T-cell (primary cell): ENCODE measurements around the gene ZFP57. TPM values are rescaled to one million over a fixed set of nuclear protein-coding genes. Genes with fewer than 3 reads are reported as not detected.
A peak's percentile ranks its signal among the peaks of the same experiment; 100 is the strongest.

ENCODE experiments used
- ATAC-seq, 4 experiments: fragments of 200-7000 bp in 3 of 4; fragments of 150-1000 bp in 1 of 4; cut with Tn5 transposase; replicated peaks in 1 of 4; 1 replicate in 3 of 4; 2 replicates in 1 of 4; pipeline ENCODE4 v1.10.0; 2021; ENCODE audit warnings: moderate library complexity in 3 of 4, mild to moderate bottlenecking in 2 of 4, moderate number of reproducible peaks in 1 of 4
- CTCF ChIA-PET, 2 donors: fragments of 300-600 bp; sonication (Branson Sonifier 250); formaldehyde crosslinking; loops; one replicate each; lab custom pipeline; 2022; ENCODE audit warnings: antibody characterized with exemption in 2 of 2; lab: Charles Lee
- POLR2A ChIA-PET, 2 donors: fragments of 300-600 bp; sonication (Branson Sonifier 250); formaldehyde crosslinking; loops; one replicate each; lab custom pipeline; 2022; ENCODE audit warnings: antibody characterized with exemption in 2 of 2; lab: Charles Lee
- DNase-seq, 35 experiments: peaks; one replicate each; pipeline versions ENCODE4 v3.0.0 to v3.0.0-alpha.2; 2013 to 2023
- H3K27ac ChIP-seq: one replicate; pipeline ENCODE4 v1.5.1; 2013; ENCODE audit warnings: low read length
- H3K27me3 ChIP-seq, 2 experiments: replicated peaks in 1 of 2; 1 replicate in 1 of 2; 2 replicates in 1 of 2; pipeline versions ENCODE4 v1.6.1 to v1.7.0; 2013; ENCODE audit warnings: low read length in 1 of 2, mixed read lengths in 1 of 2; ENCODE audit not compliant: control insufficient read depth in 2 of 2, insufficient read depth in 2 of 2; ENCODE audit errors: extremely low read depth in 1 of 2
- H3K36me3 ChIP-seq, 2 donors: 1 replicate in 1 of 2; 2 replicates in 1 of 2; pipeline versions ENCODE4 v1.6.1 to v1.7.0; 2013; ENCODE audit warnings: low read length in 1 of 2; ENCODE audit not compliant: control insufficient read depth in 2 of 2, insufficient read depth in 1 of 2; ENCODE audit errors: extremely low read depth in 1 of 2
- H3K4me1 ChIP-seq, 2 experiments: 1 replicate in 1 of 2; 2 replicates in 1 of 2; pipeline versions ENCODE4 v1.6.1 to v1.7.0; 2013; ENCODE audit warnings: low read length in 2 of 2, mixed read lengths in 1 of 2; ENCODE audit not compliant: insufficient read depth in 2 of 2, control insufficient read depth in 1 of 2; ENCODE audit errors: extremely low read depth in 1 of 2
- H3K4me3 ChIP-seq, 2 donors: 1 replicate in 1 of 2; 2 replicates in 1 of 2; pipeline versions ENCODE4 v1.5.1 to v1.7.0; 2013; ENCODE audit warnings: mild to moderate bottlenecking in 2 of 2, low read length in 1 of 2, moderate library complexity in 1 of 2; ENCODE audit not compliant: control insufficient read depth in 1 of 2; ENCODE audit errors: extremely low read depth in 1 of 2
- H3K9me3 ChIP-seq: 2 replicates; pipeline ENCODE4 v1.7.0; 2013
- H3K27ac Mint-ChIP-seq, 2 donors: one replicate each; pipeline ENCODE4 v1.8.0; 2020 to 2021; ENCODE audit warnings: mild to moderate bottlenecking in 2 of 2, mixed read lengths in 2 of 2
- H3K27me3 Mint-ChIP-seq, 2 donors: one replicate each; pipeline ENCODE4 v1.8.0; 2021 to 2022; ENCODE audit warnings: mixed read lengths in 2 of 2
- H3K36me3 Mint-ChIP-seq: one replicate; pipeline ENCODE4 v1.8.0; 2021; ENCODE audit warnings: mixed read lengths
- H3K4me1 Mint-ChIP-seq, 3 donors: one replicate each; pipeline ENCODE4 v1.8.0; 2020 to 2022; ENCODE audit warnings: mixed read lengths in 3 of 3, mild to moderate bottlenecking in 1 of 3
- H3K4me3 Mint-ChIP-seq, 3 donors: one replicate each; pipeline ENCODE4 v1.8.0; 2020 to 2022; ENCODE audit warnings: mild to moderate bottlenecking in 3 of 3, mixed read lengths in 3 of 3, moderate library complexity in 3 of 3
- H3K9me3 Mint-ChIP-seq, 3 donors: one replicate each; pipeline ENCODE4 v1.8.0; 2020 to 2022; ENCODE audit warnings: mixed read lengths in 3 of 3
- WGBS: methylation state at CpG from one replicate; pipeline ENCODE4 v1.1.5; 2013; ENCODE audit warnings: missing lambda C conversion rate; ENCODE audit not compliant: insufficient coverage; 5-methylcytosine and 5-hydroxymethylcytosine counted together
- total RNA-seq, 35 experiments: library from RNA in 6 of 35; stranded (reverse) in 6 of 35; fragments of 120-200 nt in 1 of 35; gene quantifications; one replicate each; pipeline versions ENCODE4 v1.2.1 to v1.2.4 and lab custom pipeline; 2013 to 2026

Gene ZFP57
- total RNA-seq, 5 donors from 2014 or later (not counting 1 experiment from before 2014, with no cell fraction given) = 1.0 TPM; not detected in 4

DNA sequence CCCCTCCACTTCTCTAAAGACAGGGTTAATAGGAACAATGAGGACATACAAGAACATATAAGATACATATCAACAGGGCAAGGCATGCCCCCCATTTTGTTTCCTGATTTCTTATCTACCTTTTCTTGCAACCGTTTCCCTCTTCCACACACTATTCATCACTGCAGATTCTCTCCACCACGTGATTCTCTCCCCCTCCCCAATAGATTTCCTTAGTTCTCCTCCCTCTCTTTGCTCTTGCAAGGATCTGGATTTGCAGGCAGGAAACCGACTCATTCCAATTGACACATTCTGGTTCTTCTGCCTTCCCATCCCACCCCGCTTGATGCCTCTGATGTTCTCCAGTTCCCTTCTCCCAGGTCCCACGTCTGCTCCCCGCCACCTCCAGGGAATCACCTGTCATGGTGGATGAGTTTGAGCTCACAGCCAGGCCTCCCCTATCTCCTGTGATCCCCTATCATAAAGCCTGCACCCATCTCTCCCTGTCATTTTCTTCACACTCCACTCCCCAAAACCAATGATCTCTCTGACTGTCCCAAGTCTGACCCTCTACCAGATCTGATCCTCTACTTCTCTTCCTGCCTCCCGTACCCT, 55.5 kb downstream of the ZFP57 start:
- no peak overlapping the region for H3K27ac ChIP-seq

GRCh38 chr6:29624520-29624961, 56.4 kb downstream of the ZFP57 start:
- peaks cover 12 to 21% of the 10 kb centered on the region in 2 experiments for H3K4me1 ChIP-seq
- H3K9me3 ChIP-seq = no peaks in the 10 kb centered on the region
- Mint-ChIP-seq H3K36me3 (peaks cover 20% of the 10 kb centered on the region), H3K27me3 (no peaks in the 10 kb centered on the region), H3K4me1 (peaks cover 17 to 33% (median 18%) of the 10 kb centered on the region in 3 donors), H3K27ac (peak overlapping the region in 1 of 2 donors; percentile 84), H3K9me3 (no peaks in the 10 kb centered on the region), H3K4me3 (no peak overlapping the region)
- H3K36me3 ChIP-seq = no peaks in the 10 kb centered on the region
- ATAC-seq (no peak), DNase-seq (no peak)
- WGBS = 100% methylated on average over 2 of the region's 3 CpGs
- CTCF ChIA-PET = interaction anchor here in 1 of 2 donors (1.5 kb wide), 1 partner anchor 29 kb away, joined by 4 read pairs; no protein-coding TSS in a partner anchor
- H3K4me3 ChIP-seq = no peak overlapping the region
- H3K27ac ChIP-seq = no peak overlapping the region
- POLR2A ChIA-PET = interaction anchor here in 1 of 2 donors (0.7 kb wide), 1 partner anchor 1786 kb away, joined by 3 read pairs; a partner anchor contains a TSS
- no peaks in the 10 kb centered on the region for H3K27me3 ChIP-seq

More for the DNA sequence above, 55.5 kb downstream of the ZFP57 start:
- ChIA-PET POLR2A (interaction anchor here in 1 of 2 donors (0.6 kb wide), 1 partner anchor 57 kb away, joined by 3 read pairs; no protein-coding TSS in a partner anchor), CTCF (no interaction called here)
- Mint-ChIP-seq H3K9me3 (no peaks in the 10 kb centered on the region), H3K27ac (peak overlapping the region; percentile 4 to 84), H3K4me1 (peaks cover 23 to 42% (median 25%) of the 10 kb centered on the region in 3 donors), H3K4me3 (no peak overlapping the region), H3K36me3 (peaks cover 15% of the 10 kb centered on the region), H3K27me3 (peaks cover 0 to 2% of the 10 kb centered on the region in 2 donors)
- DNase-seq (no peak), ATAC-seq (no peak)
- Histone ChIP-seq H3K4me3 (no peak overlapping the region), H3K9me3 (no peaks in the 10 kb centered on the region), H3K36me3 (no peaks in the 10 kb centered on the region), H3K4me1 (peaks cover 12 to 24% of the 10 kb centered on the region in 2 experiments), H3K27me3 (peaks cover 0 to 3% of the 10 kb centered on the region in 2 experiments)
- WGBS = 67% methylated on average over 6 of the region's 7 CpGs

Other genes with a start within 250 kb of the ZFP57 start
- gene OR10C1, start 241.8 kb downstream of the ZFP57 start, total RNA-seq = not detected
- not detected for gene OR11A1, start 224.1 kb downstream of the ZFP57 start, total RNA-seq
- not detected for gene OR2H1, start 224.0 kb downstream of the ZFP57 start, total RNA-seq
- not detected for gene MAS1L, start 193.2 kb downstream of the ZFP57 start, total RNA-seq
- gene UBD, start 121.4 kb downstream of the ZFP57 start, total RNA-seq = under 1 TPM in 1 of 5 donors, not detected in 4; 0.32 TPM
- not detected for gene OR2H2, start 96.0 kb downstream of the ZFP57 start, total RNA-seq
- 10 to 100 TPM; 48.0 to 82.7 (median 74.8) TPM for gene GABBR1, start 48.0 kb downstream of the ZFP57 start, total RNA-seq
- not detected for gene MOG, start 24.1 kb downstream of the ZFP57 start, total RNA-seq
- 100 to 1,000 TPM; 600 to 951 (median 748) TPM for gene HLA-F, start 42.3 kb upstream of the ZFP57 start, total RNA-seq
- 1 to 10 TPM in 2 of 5 donors, under 1 TPM in 2, not detected in 1; 0.23 to 3.5 (median 0.86) TPM for gene HLA-G, start 146.7 kb upstream of the ZFP57 start, total RNA-seq